Effector memory CD4-positive, alpha-beta T cell (primary cell): ENCODE results near the gene TADA2A.
A peak's percentile ranks its signal among the peaks of the same experiment; 100 is the strongest.

Experiments
- DNase-seq, 3 donors: peaks; one replicate each; pipeline ENCODE4 v3.0.0-alpha.2; 2020
- H3K27ac ChIP-seq: 2 replicates; pipeline ENCODE4 v1.7.0; 2013; ENCODE audit warnings: mild to moderate bottlenecking, low read length, moderate library complexity; ENCODE audit not compliant: insufficient read depth, poor library complexity, severe bottlenecking
- H3K27me3 ChIP-seq: replicated peaks from 2 replicates; pipeline ENCODE4 v1.7.0; 2013; ENCODE audit warnings: mild to moderate bottlenecking, low read length; ENCODE audit not compliant: insufficient read depth, control insufficient read depth, poor library complexity, severe bottlenecking
- H3K36me3 ChIP-seq: 2 replicates; pipeline ENCODE4 v1.7.0; 2013; ENCODE audit warnings: mild to moderate bottlenecking, low read length, moderate library complexity; ENCODE audit not compliant: control insufficient read depth, insufficient read depth
- H3K4me1 ChIP-seq: 2 replicates; pipeline ENCODE4 v1.7.0; 2013; ENCODE audit warnings: low read length, mild to moderate bottlenecking; ENCODE audit not compliant: control insufficient read depth, insufficient read depth, poor library complexity, severe bottlenecking
- H3K4me3 ChIP-seq: 2 replicates; pipeline ENCODE4 v1.7.0; 2013; ENCODE audit warnings: low read length, low read depth, mild to moderate bottlenecking; ENCODE audit not compliant: insufficient read depth, poor library complexity, severe bottlenecking
- H3K9me3 ChIP-seq: 2 replicates; pipeline ENCODE4 v1.7.0; 2013; ENCODE audit warnings: mild to moderate bottlenecking, low read length, moderate library complexity; ENCODE audit not compliant: control insufficient read depth
- total RNA-seq, 3 donors: gene quantifications; one replicate each; lab custom pipeline; 2026; lab: John Stamatoyannopoulos, UW

TADA2A gene, protein sequence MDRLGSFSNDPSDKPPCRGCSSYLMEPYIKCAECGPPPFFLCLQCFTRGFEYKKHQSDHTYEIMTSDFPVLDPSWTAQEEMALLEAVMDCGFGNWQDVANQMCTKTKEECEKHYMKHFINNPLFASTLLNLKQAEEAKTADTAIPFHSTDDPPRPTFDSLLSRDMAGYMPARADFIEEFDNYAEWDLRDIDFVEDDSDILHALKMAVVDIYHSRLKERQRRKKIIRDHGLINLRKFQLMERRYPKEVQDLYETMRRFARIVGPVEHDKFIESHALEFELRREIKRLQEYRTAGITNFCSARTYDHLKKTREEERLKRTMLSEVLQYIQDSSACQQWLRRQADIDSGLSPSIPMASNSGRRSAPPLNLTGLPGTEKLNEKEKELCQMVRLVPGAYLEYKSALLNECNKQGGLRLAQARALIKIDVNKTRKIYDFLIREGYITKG
- total RNA-seq: 10.2 to 14.7 (median 11.7) reads per million in 3 donors

DNA sequence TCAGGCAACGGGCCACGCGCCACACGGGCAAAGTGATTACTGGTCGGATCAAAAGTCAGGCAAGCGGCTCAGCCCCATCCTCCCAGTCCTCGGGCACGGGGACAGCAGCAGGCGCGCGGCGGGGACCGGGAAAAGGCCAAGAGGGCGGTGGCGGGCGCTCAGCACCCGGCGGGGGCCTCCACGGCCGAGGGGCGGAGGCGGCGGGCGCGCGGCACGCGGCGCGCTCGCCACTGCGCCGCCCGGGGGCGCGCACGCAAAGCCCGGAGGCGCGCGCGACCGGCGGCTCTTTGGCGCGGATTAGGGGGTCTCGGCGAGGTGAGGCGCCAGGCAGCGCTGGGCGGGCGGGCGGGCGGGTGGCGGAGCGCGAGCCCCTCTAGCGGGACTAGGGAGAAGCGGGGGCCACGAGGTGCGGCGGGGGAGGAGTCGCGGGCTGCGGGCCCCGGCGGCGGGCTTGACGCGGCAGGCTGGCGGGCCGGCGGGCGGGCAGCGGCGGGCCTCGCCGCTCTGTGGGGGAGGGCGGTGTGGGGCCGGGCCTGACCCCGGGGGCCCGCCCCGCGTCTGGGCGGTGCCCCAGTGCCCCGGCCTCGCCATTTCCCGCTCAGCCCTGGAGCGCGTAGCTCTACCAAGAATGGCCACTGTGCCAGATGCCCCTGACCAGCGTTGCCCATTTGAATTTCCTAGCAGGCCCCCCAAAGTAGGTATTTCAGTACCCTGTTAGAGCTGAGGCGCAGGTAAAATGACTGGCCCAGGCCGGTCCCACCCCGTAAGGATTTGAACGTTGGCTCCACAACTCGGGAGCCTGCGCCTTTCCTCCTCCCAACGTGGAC is at the start of gene TADA2A, which contains the start of gene ACACA:
Gene TADA2A (plus strand): TSS at position 252 of the 827 bp plus-strand sequence. CDS start 4,480 bp downstream, outside the sequence.
Gene ACACA (minus strand): TSS at position 202 of the 827 bp plus-strand sequence. CDS start 537 bp downstream, outside the sequence.
- peak; percentile 62 to 66 (median 63) for DNase-seq
- Histone ChIP-seq H3K27ac (peak within 1 kb of the TSS; percentile 68), H3K27me3 (no peaks in the 10 kb centered on the region), H3K4me1 (peaks cover 4% of the 10 kb centered on the region), H3K36me3 (peaks cover 2% of the 10 kb centered on the region), H3K4me3 (peak within 1 kb of the TSS; percentile 96), H3K9me3 (no peaks in the 10 kb centered on the region)

- H3K27me3 ChIP-seq: no peaks in the 10 kb centered on the region
- no peaks in the 10 kb centered on the region for H3K36me3 ChIP-seq
- peak in 1 of 3 donors; percentile 2 for DNase-seq
- H3K27ac ChIP-seq: peak overlapping the region; percentile 58
- peaks cover 18% of the 10 kb centered on the region for H3K4me1 ChIP-seq
- H3K4me3 ChIP-seq: peak overlapping the region; percentile 86
- no peaks in the 10 kb centered on the region for H3K9me3 ChIP-seq
Observed at GRCh38 chr17:37358098-37358829, 48.4 kb upstream of the TADA2A start.

DNA sequence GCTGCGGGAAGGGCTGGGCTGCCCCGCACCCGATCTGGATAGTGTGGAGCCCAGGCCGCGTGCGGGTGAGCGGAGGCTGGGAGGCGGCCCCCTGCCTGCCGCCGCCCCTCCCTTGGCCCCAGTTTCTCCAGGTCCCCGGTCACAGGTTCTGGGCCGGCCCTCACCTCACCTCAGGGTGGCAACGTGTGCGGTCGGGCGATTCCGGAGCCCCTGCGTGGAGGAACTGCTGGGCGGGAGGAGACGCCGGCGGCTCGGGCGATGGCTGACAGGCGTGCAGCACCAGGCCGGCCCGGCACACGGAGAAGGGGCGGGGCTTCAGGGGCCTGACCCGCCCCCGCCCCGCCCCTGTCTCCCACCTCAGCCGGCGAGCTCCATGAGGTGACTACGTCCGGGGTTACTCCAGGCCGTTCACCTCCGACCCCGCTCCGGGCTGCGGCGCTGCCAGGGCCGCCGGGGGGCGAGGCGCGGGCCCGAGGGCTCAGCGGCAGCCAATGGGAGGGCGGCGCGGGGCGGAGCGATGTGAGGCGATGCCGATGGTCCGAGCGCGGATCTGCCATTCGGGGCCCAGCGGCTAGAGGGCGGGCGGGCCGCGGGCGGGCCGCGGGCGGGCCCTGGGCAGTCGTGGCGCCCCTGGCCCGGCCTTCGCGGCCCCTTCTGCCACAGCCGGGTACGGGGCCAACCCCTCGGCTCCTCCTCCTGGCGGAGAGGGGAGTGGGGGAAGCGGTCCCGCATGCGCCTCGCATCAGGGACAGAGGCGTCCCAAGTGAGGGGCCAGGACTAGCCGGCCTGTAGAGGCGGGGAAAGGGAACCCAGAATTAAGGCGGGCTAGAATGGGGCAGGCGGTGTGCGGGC is 47.6 kb upstream of the TADA2A start:
- Histone ChIP-seq H3K36me3 (no peaks in the 10 kb centered on the region), H3K27ac (peak overlapping the region; percentile 62), H3K9me3 (no peaks in the 10 kb centered on the region), H3K4me1 (peaks cover 18% of the 10 kb centered on the region), H3K4me3 (peak overlapping the region; percentile 86), H3K27me3 (no peaks in the 10 kb centered on the region)
- DNase-seq: peak; percentile 87 to 90 (median 87)

DNA sequence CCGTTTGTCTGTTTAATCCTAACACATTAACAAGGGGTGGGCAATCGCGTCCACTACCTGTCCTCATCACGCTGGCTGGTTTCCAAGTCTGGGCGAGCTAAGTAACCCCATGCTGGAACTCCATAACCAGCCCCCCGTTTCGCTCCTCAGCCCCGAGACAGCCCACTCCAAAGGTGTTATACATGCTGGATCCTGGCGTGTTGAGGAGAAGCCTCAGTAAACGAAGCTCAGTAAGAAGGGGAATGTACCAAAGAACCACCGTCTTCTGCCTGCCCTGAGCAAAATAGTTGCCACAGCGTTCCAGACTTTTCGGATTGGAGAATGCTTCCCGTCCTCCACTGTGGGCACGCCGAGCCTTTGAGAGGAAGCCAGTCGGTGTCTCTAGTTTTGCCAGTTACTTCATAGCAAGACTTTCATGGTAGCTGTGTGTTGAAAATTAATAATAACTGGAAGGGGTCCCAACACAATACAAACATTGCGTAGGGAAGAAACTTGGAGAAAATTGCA is 47.0 kb upstream of the TADA2A start:
- H3K4me3 ChIP-seq: peak overlapping the region; percentile 86
- peaks cover 18% of the 10 kb centered on the region for H3K4me1 ChIP-seq
- no peaks in the 10 kb centered on the region for H3K27me3 ChIP-seq
- no peaks in the 10 kb centered on the region for H3K9me3 ChIP-seq
- H3K36me3 ChIP-seq: no peaks in the 10 kb centered on the region
- DNase-seq: no peak
- H3K27ac ChIP-seq: peak overlapping the region; percentile 62

DNA sequence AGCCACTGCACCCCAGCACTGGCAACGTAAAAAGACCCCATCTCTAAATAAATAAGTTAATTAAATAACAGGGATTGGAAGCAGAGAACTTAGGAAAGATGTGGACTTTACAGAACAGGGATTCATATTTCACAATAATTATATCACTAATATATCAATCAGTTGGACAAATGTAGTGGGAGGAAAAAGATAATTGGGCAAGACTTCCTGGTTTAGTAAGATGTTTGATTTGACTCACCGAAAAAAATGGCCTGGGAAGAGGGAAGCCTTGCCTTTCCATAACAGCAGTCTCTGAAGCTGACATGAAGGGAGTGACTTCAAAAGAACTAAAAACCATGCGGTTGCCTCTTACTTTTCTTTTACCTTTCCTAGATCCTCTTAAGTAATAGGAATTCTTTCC is 46.1 kb upstream of the TADA2A start:
- no peak for DNase-seq
- Histone ChIP-seq H3K27me3 (no peaks in the 10 kb centered on the region), H3K4me3 (no peak overlapping the region), H3K36me3 (no peaks in the 10 kb centered on the region), H3K9me3 (no peaks in the 10 kb centered on the region), H3K27ac (no peak overlapping the region), H3K4me1 (peaks cover 18% of the 10 kb centered on the region)

DNA sequence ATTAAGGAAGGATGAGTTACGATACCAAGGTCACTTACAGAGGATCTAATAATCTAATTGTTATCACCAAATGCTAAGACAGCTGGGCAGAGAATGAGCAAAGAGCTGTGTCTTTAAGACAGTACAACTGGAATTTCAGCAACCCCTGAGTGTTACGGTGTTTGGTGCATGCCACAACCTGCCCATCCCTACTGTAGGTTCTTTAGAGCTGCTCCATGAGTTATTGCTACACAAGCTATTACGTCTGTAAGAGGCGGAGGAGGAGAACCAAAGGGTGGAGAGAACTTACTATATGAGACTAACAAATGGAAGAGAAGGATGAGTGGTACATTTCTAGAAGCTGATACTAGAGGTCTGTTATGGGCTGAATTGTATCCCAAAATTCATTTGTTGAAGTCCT is 45.1 kb upstream of the TADA2A start:
- no peak for DNase-seq
- H3K4me3 ChIP-seq: no peak overlapping the region

DNA sequence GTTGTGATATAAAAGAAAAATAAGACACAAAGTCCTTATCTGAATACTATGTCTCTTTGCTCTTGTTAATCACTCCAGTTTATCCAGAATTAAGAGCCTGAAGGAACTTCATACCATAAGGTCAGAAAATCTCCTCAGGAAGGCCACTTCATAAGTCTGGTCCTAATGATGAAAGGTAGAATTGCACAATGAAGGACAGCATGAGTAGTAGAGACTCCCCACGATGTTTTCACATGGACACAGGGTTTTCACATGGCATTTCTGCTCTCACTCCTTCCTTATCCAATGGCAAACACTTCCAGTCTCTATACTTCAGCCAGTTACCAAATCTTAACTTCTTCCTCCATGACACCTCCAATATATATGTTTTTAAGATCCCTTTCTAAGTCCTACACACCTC is 41.1 kb upstream of the TADA2A start:
- H3K9me3 ChIP-seq: no peaks in the 10 kb centered on the region
- H3K4me3 ChIP-seq: no peak overlapping the region
- DNase-seq: no peak
- no peak overlapping the region for H3K27ac ChIP-seq
- no peaks in the 10 kb centered on the region for H3K4me1 ChIP-seq
- no peaks in the 10 kb centered on the region for H3K36me3 ChIP-seq
- H3K27me3 ChIP-seq: no peaks in the 10 kb centered on the region

More for the DNA sequence above, 45.1 kb upstream of the TADA2A start:
- peaks cover 18% of the 10 kb centered on the region for H3K4me1 ChIP-seq
- H3K27ac ChIP-seq: no peak overlapping the region
- H3K9me3 ChIP-seq: no peaks in the 10 kb centered on the region
- no peaks in the 10 kb centered on the region for H3K36me3 ChIP-seq
- H3K27me3 ChIP-seq: no peaks in the 10 kb centered on the region

GRCh38 chr17:37368577-37368976 is 38.1 kb upstream of the TADA2A start:
- Histone ChIP-seq H3K27me3 (no peaks in the 10 kb centered on the region), H3K9me3 (no peaks in the 10 kb centered on the region), H3K4me3 (no peak overlapping the region), H3K4me1 (no peaks in the 10 kb centered on the region), H3K27ac (no peak overlapping the region), H3K36me3 (no peaks in the 10 kb centered on the region)
- no peak for DNase-seq
